ENCODE results near the gene PPM1N. TPM values are rescaled to one million over a fixed set of nuclear protein-coding genes. Genes with fewer than 3 reads are reported as not detected.
"Not testable (repeated sequence)": the region's sequence is repeated elsewhere in the genome, so short reads cannot be mapped to it uniquely, and the experiment has no call there.

Gene PPM1N
- total RNA-seq, 1 donor from 2014 or later: 1.8 TPM

GRCh38 chr19:45506989-45507871, 9.0 kb downstream of the PPM1N start, which contains the start of gene VASP:
VASP (plus strand) TSS chr19:45507479; CDS start chr19:45507772, 293 bp downstream.
- H3K9me3 ChIP-seq: no peaks in the 10 kb centered on the region
- TF ChIP-seq, protein P1, sequence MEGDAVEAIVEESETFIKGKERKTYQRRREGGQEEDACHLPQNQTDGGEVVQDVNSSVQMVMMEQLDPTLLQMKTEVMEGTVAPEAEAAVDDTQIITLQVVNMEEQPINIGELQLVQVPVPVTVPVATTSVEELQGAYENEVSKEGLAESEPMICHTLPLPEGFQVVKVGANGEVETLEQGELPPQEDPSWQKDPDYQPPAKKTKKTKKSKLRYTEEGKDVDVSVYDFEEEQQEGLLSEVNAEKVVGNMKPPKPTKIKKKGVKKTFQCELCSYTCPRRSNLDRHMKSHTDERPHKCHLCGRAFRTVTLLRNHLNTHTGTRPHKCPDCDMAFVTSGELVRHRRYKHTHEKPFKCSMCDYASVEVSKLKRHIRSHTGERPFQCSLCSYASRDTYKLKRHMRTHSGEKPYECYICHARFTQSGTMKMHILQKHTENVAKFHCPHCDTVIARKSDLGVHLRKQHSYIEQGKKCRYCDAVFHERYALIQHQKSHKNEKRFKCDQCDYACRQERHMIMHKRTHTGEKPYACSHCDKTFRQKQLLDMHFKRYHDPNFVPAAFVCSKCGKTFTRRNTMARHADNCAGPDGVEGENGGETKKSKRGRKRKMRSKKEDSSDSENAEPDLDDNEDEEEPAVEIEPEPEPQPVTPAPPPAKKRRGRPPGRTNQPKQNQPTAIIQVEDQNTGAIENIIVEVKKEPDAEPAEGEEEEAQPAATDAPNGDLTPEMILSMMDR (IDR thresholded peaks at IDR 0.05): no peak

GRCh38 chr19:45507872-45508416, 9.7 kb downstream of the PPM1N start:
- no peak for DNase-seq
- Histone ChIP-seq H3K9me3 (no peaks in the 10 kb centered on the region), H3K36me3 (peaks cover 6% of the 10 kb centered on the region), H3K27ac (peak overlapping the region; percentile 91), H3K4me3 (peak overlapping the region; percentile 100), H3K4me1 (peaks cover 20% of the 10 kb centered on the region), H3K27me3 (ENCODE audit: low read depth) (no peaks in the 10 kb centered on the region)
- TF ChIP-seq, protein P1 (IDR thresholded peaks at IDR 0.05): no peak
- intact Hi-C loops (cut with DNase I): no loop called here
- ATAC-seq: no peak

More at GRCh38 chr19:45506989-45507871, 9.0 kb downstream of the PPM1N start, which contains the start of gene VASP:
- ATAC-seq (peak; percentile 89 to 91), DNase-seq (peak; percentile 93)
- Histone ChIP-seq H3K27me3 (ENCODE audit: low read depth) (no peaks in the 10 kb centered on the region), H3K4me3 (peak within 1 kb of the TSS; percentile 100), H3K36me3 (peaks cover 6% of the 10 kb centered on the region), H3K4me1 (peaks cover 18% of the 10 kb centered on the region), H3K27ac (peak within 1 kb of the TSS; percentile 91)
- intact Hi-C loops (cut with DNase I): no loop called here

GRCh38 chr19:45508417-45508860, 10.2 kb downstream of the PPM1N start:
- H3K4me1 ChIP-seq: peaks cover 25% of the 10 kb centered on the region
- H3K9me3 ChIP-seq: no peaks in the 10 kb centered on the region
- ATAC-seq (peak; percentile 1 to 6), DNase-seq (no peak)
- H3K27me3 ChIP-seq (ENCODE audit: low read depth): no peaks in the 10 kb centered on the region
- peaks cover 6% of the 10 kb centered on the region for H3K36me3 ChIP-seq
- intact Hi-C loops (cut with DNase I): no loop called here
- H3K27ac ChIP-seq: peak overlapping the region; percentile 91
- peak overlapping the region; percentile 100 for H3K4me3 ChIP-seq
- TF ChIP-seq, protein P1 (IDR thresholded peaks at IDR 0.05): no peak

DNA sequence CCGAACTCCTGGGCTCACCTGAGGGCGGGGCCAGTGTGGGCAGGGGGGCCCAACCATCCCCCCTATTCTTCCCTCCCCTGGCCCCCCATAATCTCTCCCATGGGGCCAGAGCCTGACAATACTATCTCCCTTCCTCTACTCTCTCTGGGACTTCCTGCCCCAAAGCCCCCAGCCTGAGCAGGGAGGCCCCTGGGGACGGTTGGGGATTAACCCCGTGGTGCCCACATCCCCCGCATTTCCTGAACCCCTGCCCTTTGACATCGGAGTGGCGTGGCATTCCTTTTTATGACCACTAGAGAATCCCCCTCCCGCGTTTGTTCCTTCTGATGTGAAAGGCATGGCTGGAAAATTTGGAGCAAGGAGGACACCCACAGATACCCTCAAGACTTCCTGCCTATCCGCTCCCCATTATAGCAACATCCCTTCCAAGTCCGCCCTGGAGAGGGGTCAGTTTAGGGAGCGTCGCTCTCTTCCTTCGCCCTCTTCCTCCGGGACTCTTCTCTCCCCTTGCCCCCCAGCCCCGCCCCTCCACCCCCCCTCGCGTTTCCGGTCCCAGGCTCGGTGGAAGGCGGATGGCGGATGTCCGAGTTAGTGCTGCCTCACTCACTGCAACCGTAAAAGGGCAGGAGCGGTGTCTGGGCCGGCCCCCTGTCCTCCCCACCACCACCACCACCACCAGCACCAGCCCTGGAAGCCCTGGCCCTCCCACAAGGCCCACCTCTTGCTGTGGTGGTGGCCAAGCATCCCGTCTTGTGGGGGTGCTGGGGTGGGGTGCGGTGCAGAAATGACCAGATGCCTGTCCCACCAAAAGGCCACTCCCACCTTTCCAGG, 10.8 kb downstream of the PPM1N start:
- Histone ChIP-seq H3K4me3 (peak overlapping the region; percentile 100), H3K27ac (peak overlapping the region; percentile 91), H3K9me3 (no peaks in the 10 kb centered on the region), H3K36me3 (peaks cover 6% of the 10 kb centered on the region), H3K4me1 (peaks cover 32% of the 10 kb centered on the region), H3K27me3 (ENCODE audit: low read depth) (no peaks in the 10 kb centered on the region)
- intact Hi-C loops (cut with DNase I): no loop called here
- ATAC-seq (peak; percentile 25 to 37), DNase-seq (peak; percentile 84)
- TF ChIP-seq, protein P1 (IDR thresholded peaks at IDR 0.05): no peak

DNA sequence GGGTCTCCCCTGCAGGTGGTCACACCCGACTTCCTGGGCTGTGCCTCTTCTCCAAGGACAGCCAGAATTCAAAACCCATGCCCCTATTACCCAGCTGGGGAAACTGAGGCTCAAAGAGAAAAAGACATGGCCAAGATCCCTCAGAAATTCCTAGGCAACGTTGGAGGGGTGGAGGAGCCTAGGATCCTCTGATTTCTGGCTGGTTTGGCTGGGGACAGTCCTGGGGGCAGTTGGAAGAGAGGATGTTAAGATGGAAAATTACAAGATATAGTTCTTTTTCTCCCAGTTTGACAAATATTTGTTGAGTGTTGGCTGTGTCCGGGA, 11.4 kb downstream of the PPM1N start:
- TF ChIP-seq, protein P1 (IDR thresholded peaks at IDR 0.05): no peak
- Histone ChIP-seq H3K4me1 (peaks cover 37% of the 10 kb centered on the region), H3K27ac (peak overlapping the region; percentile 91), H3K27me3 (ENCODE audit: low read depth) (no peaks in the 10 kb centered on the region), H3K36me3 (peaks cover 6% of the 10 kb centered on the region), H3K4me3 (peak overlapping the region; percentile 100), H3K9me3 (no peaks in the 10 kb centered on the region)
- ATAC-seq: no peak
- no peak for DNase-seq
- intact Hi-C loops (cut with DNase I): no loop called here

GRCh38 chr19:45510352-45510751, 12.1 kb downstream of the PPM1N start:
- ATAC-seq; H3K27me3 ChIP-seq (ENCODE audit: low read depth); H3K36me3 ChIP-seq; H3K9me3 ChIP-seq; intact Hi-C loops (cut with DNase I); DNase-seq: not testable (repeated sequence)
- Histone ChIP-seq H3K4me3 (peak overlapping the region; percentile 100), H3K4me1 (peaks cover 44% of the 10 kb centered on the region), H3K27ac (peak overlapping the region; percentile 91)
